ENCODE data around the gene NEURL1B.

Gene NEURL1B

GRCh38 chr5:172730222-172730621, 89.2 kb downstream of the NEURL1B start:
- no peak for DNase-seq (ENCODE audit: low read depth, low spot score)

- peak; percentile 66 for DNase-seq (ENCODE audit: low read depth, low spot score)
These were observed 90.1 kb downstream of the NEURL1B start for GRCh38 chr5:172730981-172731679.

GRCh38 chr5:172731680-172732074, 90.6 kb downstream of the NEURL1B start:
- no peak for DNase-seq (ENCODE audit: low read depth, low spot score)

- no peak for DNase-seq (ENCODE audit: low read depth, low spot score)
These were observed 91.3 kb downstream of the NEURL1B start for GRCh38 chr5:172732201-172732865.

- DNase-seq (ENCODE audit: low read depth, low spot score): peak; percentile 97
These were observed 92.3 kb downstream of the NEURL1B start for GRCh38 chr5:172733131-172733973.

- DNase-seq (ENCODE audit: low read depth, low spot score): no peak
These were observed 92.9 kb downstream of the NEURL1B start for GRCh38 chr5:172733974-172734346.

GRCh38 chr5:172735141-172735831, 94.2 kb downstream of the NEURL1B start:
- no peak for DNase-seq (ENCODE audit: low read depth, low spot score)

GRCh38 chr5:172736508-172737135, 95.6 kb downstream of the NEURL1B start:
- DNase-seq (ENCODE audit: low read depth, low spot score): no peak

GRCh38 chr5:172739375-172739774, 98.3 kb downstream of the NEURL1B start:
- no peak for DNase-seq (ENCODE audit: low read depth, low spot score)

GRCh38 chr5:172740428-172741205, 99.6 kb downstream of the NEURL1B start:
- peak; percentile 98 for DNase-seq (ENCODE audit: low read depth, low spot score)

Measured in astrocyte of the hippocampus (primary cell).